ENCODE results near the gene SYK. TPM values are rescaled to one million over a fixed set of nuclear protein-coding genes. Genes with fewer than 3 reads are reported as not detected.

The SYK gene
- total RNA-seq, 1 experiment from 2014 or later, result 9.0 TPM

- RAD21 ChIA-PET (ENCODE audit: low non-redundant PET in 1 of 2, low total read pairs in 2 of 2, uncharacterized antibody in 2 of 2, unreplicated experiment in 2 of 2), result no interaction called here
- no peak for ATAC-seq
These were observed 30.6 kb downstream of the SYK start for GRCh38 chr9:90832261-90832660.

More at GRCh38 chr9:90832261-90832660, 30.6 kb downstream of the SYK start:
- ChIA-PET POLR2A (no interaction called here), CTCF (no interaction called here)
- no peak overlapping the region for H3K4me3 ChIP-seq (replicated peaks in 1 of 2; ENCODE audit: low read depth in 1 of 2, low read length in 2 of 2)
- H3K9me3 ChIP-seq (ENCODE audit: control insufficient read depth in 1 of 2, insufficient read depth in 1 of 2, low read depth in 1 of 2, low read length in 2 of 2), result no peaks in the 10 kb centered on the region
- no peaks in the 10 kb centered on the region for H3K36me3 ChIP-seq (ENCODE audit: control insufficient read depth in 1 of 2, insufficient read depth in 2 of 2, low read length in 2 of 2)
- H3K4me2 ChIP-seq (ENCODE audit: low read length), result no peak overlapping the region
- H3K9me2 ChIP-seq (ENCODE audit: insufficient read depth), result no peaks in the 10 kb centered on the region
- H3K4me1 ChIP-seq (ENCODE audit: control insufficient read depth in 1 of 2, insufficient read depth in 2 of 2, low read length in 2 of 2), result no peaks in the 10 kb centered on the region
- DNase-seq (ENCODE audit: low read depth, low spot score), result no peak
- TF ChIP-seq CEBPB (IDR thresholded peaks at IDR 0.05; ENCODE audit: low read depth) (no peak), RAD21 (IDR thresholded peaks at IDR 0.05; ENCODE audit: low read depth) (no peak), CTCF (IDR thresholded peaks at IDR 0.05 in 2 of 3, conservative IDR thresholded peaks at IDR 0.05 in 1 of 3; ENCODE audit: borderline replicate concordance in 1 of 3, insufficient read depth in 1 of 3, low read depth in 2 of 3, low read length in 2 of 3) (no peak), POLR2AphosphoS5 (IDR thresholded peaks at IDR 0.05; ENCODE audit: low read depth, low read length) (no peak), YY1 (IDR thresholded peaks at IDR 0.05; ENCODE audit: extremely low read depth, insufficient replicate concordance, low read depth, low read length) (no peak), EZH2 (IDR thresholded peaks at IDR 0.05) (no peak), ZNF274 (IDR thresholded peaks at IDR 0.05; ENCODE audit: low read depth, low read length) (no peak), POLR2A (IDR thresholded peaks at IDR 0.05; ENCODE audit: borderline replicate concordance, extremely low read depth, insufficient read depth, insufficient read length) (no peak), TCF7L2 (IDR thresholded peaks at IDR 0.05; ENCODE audit: borderline replicate concordance, extremely low read depth, insufficient read depth, insufficient read length) (no peak), EGR1 (IDR thresholded peaks at IDR 0.05; ENCODE audit: low read depth) (no peak), FOSL1 (IDR thresholded peaks at IDR 0.05; ENCODE audit: low read depth) (no peak), ATF3 (IDR thresholded peaks at IDR 0.05) (no peak), CBX3 (IDR thresholded peaks at IDR 0.05; ENCODE audit: low read depth) (no peak), ELF1 (IDR thresholded peaks at IDR 0.05; ENCODE audit: borderline replicate concordance, low read depth) (no peak), ZBTB33 (IDR thresholded peaks at IDR 0.05; ENCODE audit: extremely low read depth, insufficient replicate concordance, low read length) (no peak), SP1 (IDR thresholded peaks at IDR 0.05; ENCODE audit: low read depth) (no peak), JUND (IDR thresholded peaks at IDR 0.05) (no peak)
- H3K27me3 ChIP-seq (ENCODE audit: insufficient read depth, low read length), result no peaks in the 10 kb centered on the region
- no peak overlapping the region for H3K9ac ChIP-seq (ENCODE audit: low read length)
- no peaks in the 10 kb centered on the region for H4K20me1 ChIP-seq (ENCODE audit: insufficient read depth)
- BruUV-seq (replicated peaks), result no TSS peak
- intact Hi-C loops (cut with micrococcal nuclease), result no loop called here
- no peak overlapping the region for H3K27ac ChIP-seq (ENCODE audit: low read depth, low read length)
- no peaks in the 10 kb centered on the region for H3K79me2 ChIP-seq (ENCODE audit: insufficient read depth, low read length)
- no peak overlapping the region for H2AFZ ChIP-seq (ENCODE audit: low read depth, low read length, poor library complexity, severe bottlenecking)

All from HCT116 (cell line).